Measurements from ENCODE around the gene AGAP1. TPM values are rescaled to one million over a fixed set of nuclear protein-coding genes. Genes with fewer than 3 reads are reported as not detected.
"Not testable (repeated sequence)": the region's sequence is repeated elsewhere in the genome, so short reads cannot be mapped to it uniquely, and the experiment has no call there.

AGAP1 gene
- total RNA-seq, 1 donor from 2014 or later: 54.7 TPM

GRCh38 chr2:235600926-235601325 lies 107.1 kb downstream of the AGAP1 start:
- DNase-seq (ENCODE audit: low read depth, low spot score): no peak
- TF ChIP-seq CTCF (conservative IDR thresholded peaks at IDR 0.05): no peak
- Mint-ChIP-seq H3K9me3 (peaks cover 3% of the 10 kb centered on the region), H3K4me1 (peaks cover 29% of the 10 kb centered on the region), H3K27me3 (ENCODE audit: low read depth) (no peaks in the 10 kb centered on the region), H3K27ac (ENCODE audit: unreplicated experiment) (no peak overlapping the region), H3K36me3 (ENCODE audit: low read depth) (peaks cover 11% of the 10 kb centered on the region), H3K4me3 (no peak overlapping the region)

DNA sequence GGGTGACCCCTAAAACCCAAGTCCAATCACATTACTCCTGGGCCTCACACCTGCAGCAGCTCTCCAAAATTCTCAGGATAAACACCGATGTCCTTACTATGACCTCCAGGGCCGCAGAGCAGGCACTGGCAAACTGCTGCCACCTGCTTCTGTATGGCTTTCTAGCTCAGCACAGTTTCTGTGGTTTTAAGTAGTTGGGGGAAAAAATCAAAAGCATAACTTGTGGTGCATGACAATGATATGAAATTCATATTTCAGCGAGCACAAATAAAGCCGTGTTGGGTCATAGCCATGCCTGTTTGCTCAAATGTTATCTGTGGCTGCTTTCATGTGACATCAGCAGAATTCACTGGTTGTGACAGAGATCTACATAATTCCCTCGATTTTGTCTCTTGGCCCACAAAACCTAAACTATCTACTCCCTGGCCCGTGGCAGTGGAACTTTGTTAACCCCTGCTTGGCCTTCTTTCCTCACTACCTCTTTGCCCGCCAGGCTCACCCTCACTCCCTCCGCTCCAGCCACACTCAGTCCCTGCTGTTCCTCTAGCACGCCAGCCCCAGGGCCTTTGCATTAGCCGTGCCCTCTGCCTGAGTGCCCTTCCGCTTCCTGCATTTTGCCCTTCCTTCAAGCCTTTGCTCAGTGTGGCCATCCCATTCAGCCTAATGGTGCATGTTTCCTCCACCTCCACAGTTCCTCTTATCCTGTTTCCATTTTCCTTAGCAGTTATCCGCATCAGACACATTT lies 108.3 kb downstream of the AGAP1 start:
- no peak for TF ChIP-seq CTCF (conservative IDR thresholded peaks at IDR 0.05)
- H3K36me3 Mint-ChIP-seq (ENCODE audit: low read depth): peaks cover 11% of the 10 kb centered on the region
- peaks cover 35% of the 10 kb centered on the region for H3K4me1 Mint-ChIP-seq
- DNase-seq (ENCODE audit: low read depth, low spot score): no peak
- H3K27ac Mint-ChIP-seq (ENCODE audit: unreplicated experiment): no peak overlapping the region
- no peaks in the 10 kb centered on the region for H3K27me3 Mint-ChIP-seq (ENCODE audit: low read depth)
- H3K4me3 Mint-ChIP-seq: no peak overlapping the region
- H3K9me3 Mint-ChIP-seq: peaks cover 3% of the 10 kb centered on the region

- H3K4me3 Mint-ChIP-seq; H3K27ac Mint-ChIP-seq (ENCODE audit: unreplicated experiment); DNase-seq (ENCODE audit: low read depth, low spot score); H3K27me3 Mint-ChIP-seq (ENCODE audit: low read depth); H3K9me3 Mint-ChIP-seq: not testable (repeated sequence)
- H3K4me1 Mint-ChIP-seq: peaks cover 44% of the 10 kb centered on the region
- peaks cover 11% of the 10 kb centered on the region for H3K36me3 Mint-ChIP-seq (ENCODE audit: low read depth)
Measured at GRCh38 chr2:235602971-235603370, 109.1 kb downstream of the AGAP1 start.

- TF ChIP-seq CTCF (conservative IDR thresholded peaks at IDR 0.05): no peak
- H3K9me3 Mint-ChIP-seq: peaks cover 3% of the 10 kb centered on the region
- H3K27me3 Mint-ChIP-seq (ENCODE audit: low read depth): no peaks in the 10 kb centered on the region
- no peak overlapping the region for H3K27ac Mint-ChIP-seq (ENCODE audit: unreplicated experiment)
- H3K4me3 Mint-ChIP-seq: no peak overlapping the region
- DNase-seq (ENCODE audit: low read depth, low spot score): no peak
- H3K36me3 Mint-ChIP-seq (ENCODE audit: low read depth): peaks cover 11% of the 10 kb centered on the region
- H3K4me1 Mint-ChIP-seq: peaks cover 46% of the 10 kb centered on the region
Measured at GRCh38 chr2:235603659-235604058, 109.8 kb downstream of the AGAP1 start.

DNA sequence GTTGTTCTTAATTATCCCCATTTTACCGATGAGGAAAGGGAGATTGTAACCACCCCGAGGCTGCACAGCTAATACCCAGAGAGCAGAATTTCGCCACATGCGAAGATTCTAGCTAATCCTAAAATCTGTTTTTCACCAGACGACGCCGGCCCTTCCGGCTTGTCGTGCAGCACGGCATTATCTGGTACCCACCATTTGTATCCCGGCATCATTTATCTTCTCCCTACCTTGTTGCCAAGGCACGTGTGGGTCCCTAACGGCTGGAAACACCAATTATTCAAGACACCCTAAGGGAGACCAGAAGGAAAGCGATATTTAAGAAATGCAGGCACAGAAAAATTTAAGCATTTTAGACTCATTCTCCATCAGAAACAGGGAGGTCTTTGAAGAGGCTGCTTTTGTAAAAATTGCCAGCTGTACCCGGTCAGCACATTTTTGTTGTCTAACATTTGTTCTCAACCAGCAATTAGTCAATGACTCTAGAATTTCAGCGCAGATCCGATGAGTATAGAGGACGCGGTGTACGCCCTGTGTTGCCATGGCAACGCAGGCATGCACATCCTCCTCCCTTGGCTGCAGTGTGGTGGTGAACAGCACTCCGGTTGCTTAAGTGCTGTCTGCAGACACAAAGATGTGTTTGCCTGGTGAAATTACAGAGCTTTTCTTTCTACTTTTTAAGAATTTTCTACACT lies 111.6 kb downstream of the AGAP1 start:
- H3K27me3 Mint-ChIP-seq (ENCODE audit: low read depth): no peaks in the 10 kb centered on the region
- H3K36me3 Mint-ChIP-seq (ENCODE audit: low read depth): peaks cover 8% of the 10 kb centered on the region
- TF ChIP-seq CTCF (conservative IDR thresholded peaks at IDR 0.05): no peak
- H3K9me3 Mint-ChIP-seq: peaks cover 3% of the 10 kb centered on the region
- peak; percentile 58 for DNase-seq (ENCODE audit: low read depth, low spot score)
- H3K4me3 Mint-ChIP-seq: peak overlapping the region; percentile 58
- H3K4me1 Mint-ChIP-seq: peaks cover 46% of the 10 kb centered on the region
- peak overlapping the region; percentile 3 for H3K27ac Mint-ChIP-seq (ENCODE audit: unreplicated experiment)

All from neural crest cell (in vitro differentiated cells).